K562 (cell line): ENCODE results near the gene BACE1. TPM values are rescaled to one million over a fixed set of nuclear protein-coding genes. Genes with fewer than 3 reads are reported as not detected.

Experiments
- BACH1 ChIP-seq: fragments of 200-800 bp; sonication (Bioruptor generic); IDR thresholded peaks from 2 replicates; pipeline ENCODE4 v1.6.1; 2016; ENCODE audit warnings: missing genetic modification characterization, missing compliant biosample characterization
- CBFA2T3 ChIP-seq: fragments of 450-650 bp; IDR thresholded peaks from 2 replicates; pipeline ENCODE4 v1.6.1; 2017
- CEBPB ChIP-seq: fragments of 450-650 bp; IDR thresholded peaks from 2 replicates; pipeline ENCODE4 v1.6.1; 2016; ENCODE audit warnings: missing genetic modification characterization, missing compliant biosample characterization
- CHD7 ChIP-seq: fragments of 200-600 bp; sonication (generic); IDR thresholded peaks from one replicate; pipeline ENCODE4 v1.6.1; 2012; ENCODE audit warnings: mild to moderate bottlenecking, low read depth, low read length, inconsistent platforms
- CTBP1 ChIP-seq: fragments of 450-650 bp; IDR thresholded peaks from 2 replicates; pipeline ENCODE4 v1.6.1; 2016; ENCODE audit warnings: borderline replicate concordance
- HES1 ChIP-seq: fragments of 450-650 bp; IDR thresholded peaks from 2 replicates; pipeline ENCODE4 v1.6.1; 2016; ENCODE audit warnings: low read depth, mild to moderate bottlenecking, moderate library complexity
- MYC ChIP-seq, 2 experiments: fragments of 250-450 bp in 1 of 2; sonication (Bioruptor Pico) in 1 of 2; IDR thresholded peaks; 2 replicates each; pipeline versions ENCODE4 v1.5.1 to v1.6.1; 2012 to 2021; ENCODE audit warnings: low read depth in 2 of 2, borderline replicate concordance in 1 of 2, improper control_type of control experiment in 1 of 2, low read length in 1 of 2, mild to moderate bottlenecking in 1 of 2, moderate library complexity in 1 of 2
- YY1 ChIP-seq, 3 experiments: IDR thresholded peaks; 2 replicates each; pipeline ENCODE4 v1.6.1; 2011; ENCODE audit warnings: low read length in 2 of 3, mild to moderate bottlenecking in 2 of 3, moderate library complexity in 2 of 3, borderline replicate concordance in 1 of 3, control low read depth in 1 of 3, low read depth in 1 of 3; ENCODE audit not compliant: insufficient read depth in 3 of 3, insufficient replicate concordance in 2 of 3, control insufficient read depth in 1 of 3, insufficient read length in 1 of 3; ENCODE audit errors: extremely low read depth in 1 of 3
- ZNF316 ChIP-seq: fragments of 450-650 bp; IDR thresholded peaks from 2 replicates; pipeline ENCODE4 v1.6.1; 2016
- ZNF347 ChIP-seq: fragments of 450-650 bp; formaldehyde crosslinking; IDR thresholded peaks from 2 replicates; pipeline ENCODE4 v1.4.0; 2020; ENCODE audit warnings: low read depth, mild to moderate bottlenecking, moderate library complexity
- polyA plus RNA-seq, 8 experiments: library from polyadenylated mRNA; depleted of rRNA in 4 of 8; stranded (reverse) in 5 of 8; unstranded in 3 of 8; fragments of >200 nt; fragmentation: Nextera tagmentation in 2 of 8; fragmentation: Illumina TruSeq in 1 of 8; extraction: Ambion mirVana in 2 of 8; extraction: Trizol in 1 of 8; gene quantifications; 2 replicates each; pipeline versions ENCODE4 v1.2.1 to v1.2.3, GENCODE V29; 2011 to 2014; ENCODE audit warnings: inconsistent platforms in 1 of 8, missing spikeins in 1 of 8
- total RNA-seq, 7 experiments: library from RNA; depleted of rRNA in 6 of 7; stranded (reverse); fragments of >200 nt in 6 of 7; fragmentation: Illumina TruSeq in 2 of 7; extraction: Trizol in 2 of 7; gene quantifications; 2 replicates each; pipeline versions ENCODE4 v1.2.1 to v1.2.3, GENCODE V29; 2011 to 2021; ENCODE audit warnings: low replicate concordance in 1 of 7

BACE1 gene
- total and polyA plus RNA-seq, 9 of the 15 experiments (the other 6 are each of a cell fraction or from before 2014, with no cell fraction given): 0.01 to 0.25 (median 0.16) TPM; not detected in 5

- TF ChIP-seq MYC (IDR thresholded peaks at IDR 0.05; ENCODE audit: low read depth, low read length): no peak
- TF ChIP-seq MYC (CRISPR knock-in tag; IDR thresholded peaks at IDR 0.05; ENCODE audit: borderline replicate concordance, low read depth): peak; percentile 28; the same call in 1 of the 2 replicates
- TF ChIP-seq CTBP1: peak; percentile 21; the same call in 1 of the 2 replicates
- no peak for TF ChIP-seq CHD7
- peak; percentile 10; the same call in 1 of the 2 replicates for TF ChIP-seq ZNF316
- no peak for TF ChIP-seq ZNF347 (CRISPR knock-in tag)
- TF ChIP-seq BACH1 (tag): no peak
- TF ChIP-seq CEBPB (tag): no peak
- no peak for TF ChIP-seq HES1
- TF ChIP-seq YY1 (IDR thresholded peaks at IDR 0.05; ENCODE audit: borderline replicate concordance in 1 of 3, control insufficient read depth in 1 of 3, extremely low read depth in 1 of 3, insufficient read depth in 3 of 3, insufficient read length in 1 of 3, insufficient replicate concordance in 2 of 3, low read depth in 1 of 3, low read length in 2 of 3): no peak
- no peak for TF ChIP-seq CBFA2T3
These were observed 12.4 kb upstream of the BACE1 start (continued) for GRCh38 chr11:117328375-117329010.
